UCSD-AML1 (cell line): ENCODE data around the gene ANAPC7.
"Not testable (repeated sequence)": the region's sequence is repeated elsewhere in the genome, so short reads cannot be mapped to it uniquely, and the experiment has no call there.

Experiments used
- DNase-seq: peaks from one replicate; lab custom pipeline; 2025; ENCODE audit not compliant: unreplicated experiment; lab: John Stamatoyannopoulos, UW

Gene ANAPC7

GRCh38 chr12:110403146-110403975 is at the start of gene ANAPC7:
ANAPC7 (minus strand) TSS chr12:110403708; CDS start chr12:110403627, 81 bp downstream.
- DNase-seq, result peak; percentile 87

DNA sequence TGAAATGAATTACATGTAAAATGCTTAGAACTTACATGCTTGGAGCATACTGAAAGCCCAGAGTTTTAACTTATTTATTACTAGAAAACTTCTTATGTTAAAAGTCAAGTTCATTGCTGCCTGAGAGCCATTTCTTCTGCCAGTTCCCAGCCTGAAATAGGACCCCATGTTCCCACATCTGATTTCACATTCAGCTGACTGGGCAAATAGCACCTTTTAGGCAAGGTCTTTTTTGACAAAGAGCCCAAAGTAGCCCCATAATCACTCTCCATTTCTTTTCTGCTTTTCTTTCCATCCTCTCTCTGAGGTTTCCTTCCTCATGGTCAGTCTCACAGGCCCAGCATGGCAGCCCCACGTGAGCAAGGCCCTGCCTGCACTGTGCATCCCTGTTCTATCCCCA is 47.8 kb upstream of the ANAPC7 start:
- no peak for DNase-seq

DNA sequence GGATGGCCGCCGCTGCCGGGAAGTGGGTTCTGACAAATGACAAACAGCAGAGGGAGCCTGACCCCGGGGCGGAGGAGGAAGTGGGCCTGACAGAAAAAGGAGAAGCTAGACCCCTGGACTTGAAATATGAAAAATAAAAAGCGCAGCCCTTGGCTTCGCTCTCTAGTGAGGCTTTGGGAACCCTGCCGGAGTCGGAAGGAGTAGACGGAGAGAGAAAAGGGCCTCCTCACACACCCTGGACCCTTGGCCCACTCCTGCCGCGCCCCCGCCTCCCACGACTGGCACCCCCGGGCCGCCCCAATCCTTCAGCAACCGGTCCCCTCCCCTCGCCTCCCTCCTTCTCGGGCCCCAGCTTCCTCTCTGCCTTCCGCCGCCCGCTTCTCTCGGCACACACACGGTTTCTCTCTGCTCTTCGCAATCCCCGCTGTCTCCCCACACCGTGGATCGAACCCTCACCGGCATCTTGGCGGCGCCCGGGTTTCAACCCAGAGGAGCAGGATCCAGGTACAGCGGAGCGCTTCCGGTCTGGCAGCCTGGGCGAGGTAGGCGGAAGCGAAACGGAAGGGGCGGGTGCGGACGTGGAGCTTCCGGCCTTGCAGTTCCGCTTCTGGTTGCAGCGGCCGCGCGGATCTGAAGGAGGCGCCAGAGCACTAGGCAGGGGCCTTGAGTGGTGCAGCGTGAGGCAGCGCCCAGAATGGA is 46.4 kb upstream of the ANAPC7 start, which contains the start of gene ARPC3:
Gene ARPC3 (minus strand): TSS at position 539 of the 699 bp plus-strand sequence. CDS start 77 bp downstream, at position 462.
- peak; percentile 97 for DNase-seq

DNA sequence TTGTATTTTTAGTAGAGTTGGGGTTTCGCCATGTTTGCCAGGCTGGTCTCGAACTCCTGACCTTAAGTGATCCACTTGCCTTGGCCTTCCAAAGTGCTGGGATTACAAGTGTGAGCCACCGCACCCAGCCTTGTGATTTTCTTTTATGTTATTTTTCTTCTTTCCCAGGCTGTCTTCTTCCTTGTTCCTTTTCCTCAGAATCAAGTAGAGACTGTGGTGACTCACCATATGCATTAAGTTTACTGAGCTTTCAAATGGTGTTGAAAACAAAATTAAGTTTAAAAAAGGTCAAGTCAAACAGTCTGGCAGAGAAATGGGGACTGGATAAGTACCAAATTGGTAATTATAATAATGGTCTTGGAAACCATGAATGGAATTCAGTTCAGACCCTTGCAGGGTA is 40.9 kb upstream of the ANAPC7 start:
- no peak for DNase-seq

GRCh38 chr12:110436231-110436630 is 32.7 kb upstream of the ANAPC7 start:
- DNase-seq, result no peak

GRCh38 chr12:110431957-110432587 is 28.6 kb upstream of the ANAPC7 start:
- DNase-seq, result no peak

DNA sequence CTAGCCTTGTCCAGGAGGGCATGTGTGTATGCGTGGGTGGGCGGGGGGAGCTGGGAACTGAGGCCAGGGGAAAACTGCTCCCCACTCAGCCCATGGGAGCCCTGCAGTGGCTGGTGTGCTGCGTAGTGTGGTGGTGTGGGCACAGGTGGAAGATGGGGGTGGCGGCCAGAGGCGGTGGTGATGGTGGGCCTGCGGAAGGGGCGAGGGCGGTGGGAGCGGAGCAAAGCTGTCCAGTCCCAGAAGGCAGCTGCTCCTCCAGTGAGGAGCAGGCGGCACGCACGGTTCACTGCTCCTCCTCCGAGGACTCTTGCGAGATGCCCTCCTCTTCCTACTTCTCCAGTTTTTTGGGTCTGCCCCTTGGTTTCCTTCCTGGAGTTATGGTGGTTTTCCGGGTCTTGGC is 26.2 kb upstream of the ANAPC7 start:
- DNase-seq, result not testable (repeated sequence)

GRCh38 chr12:110426406-110426805 is 22.9 kb upstream of the ANAPC7 start:
- DNase-seq, result no peak

DNA sequence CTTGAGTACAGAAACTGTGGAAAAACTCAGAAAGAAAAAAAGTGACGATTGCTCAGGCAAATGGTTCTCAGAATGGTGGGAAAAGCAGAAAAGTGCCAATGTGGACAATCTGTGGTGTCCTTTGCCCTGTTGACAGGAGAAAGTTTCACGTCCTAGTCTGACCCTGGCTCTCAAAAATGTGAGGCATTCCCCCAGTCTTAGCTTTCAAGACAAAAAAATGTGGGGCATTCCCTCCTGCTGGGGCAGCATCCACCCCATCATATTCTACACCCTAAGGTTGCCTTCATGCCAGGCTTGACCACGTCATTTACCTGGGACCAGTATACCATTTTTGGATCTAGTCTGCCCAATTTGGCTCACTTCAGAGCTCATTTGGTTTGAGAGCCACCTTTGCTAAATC is 20.7 kb upstream of the ANAPC7 start:
- DNase-seq, result no peak

DNA sequence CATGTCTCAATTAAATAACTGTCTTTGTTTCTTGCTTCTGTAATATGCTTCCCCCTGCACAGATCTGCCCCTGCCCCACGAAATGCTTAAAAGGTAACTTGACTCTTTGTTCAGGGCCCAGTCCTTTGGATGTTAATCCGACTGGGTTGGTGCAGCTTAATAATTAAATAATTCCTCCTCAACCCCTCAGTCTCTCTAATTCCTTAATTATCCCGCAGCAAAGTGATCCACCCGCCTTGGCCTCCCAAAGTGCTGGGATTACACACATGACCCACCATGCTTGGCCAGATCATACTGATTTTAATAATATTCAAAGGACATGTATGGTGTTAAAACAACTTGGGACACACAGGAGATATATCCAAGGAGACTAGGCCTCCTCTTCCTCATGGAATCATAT is 18.2 kb upstream of the ANAPC7 start:
- no peak for DNase-seq

- DNase-seq, result no peak
Measured at GRCh38 chr12:110421159-110421661, 17.7 kb upstream of the ANAPC7 start.

DNA sequence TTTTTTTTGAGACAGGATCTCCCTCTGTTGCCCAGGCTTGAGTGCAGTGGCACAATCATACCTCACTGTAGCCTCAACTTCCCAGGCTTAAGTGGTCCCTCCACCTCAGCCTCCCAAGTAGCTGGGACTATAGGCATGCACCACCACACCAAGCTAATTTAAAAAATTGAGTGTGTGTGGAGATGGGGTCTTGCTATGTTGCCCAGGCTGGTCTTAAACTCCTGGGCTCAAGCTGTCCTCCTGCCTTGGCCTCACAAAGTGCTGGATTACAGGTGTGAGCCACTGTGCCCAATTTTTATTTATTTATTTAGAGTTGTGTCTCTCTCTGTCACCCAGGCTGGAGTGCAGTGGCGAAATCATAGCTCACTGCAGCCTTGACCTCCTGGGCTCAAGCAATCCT is 17.1 kb upstream of the ANAPC7 start:
- DNase-seq, result not testable (repeated sequence)

DNA sequence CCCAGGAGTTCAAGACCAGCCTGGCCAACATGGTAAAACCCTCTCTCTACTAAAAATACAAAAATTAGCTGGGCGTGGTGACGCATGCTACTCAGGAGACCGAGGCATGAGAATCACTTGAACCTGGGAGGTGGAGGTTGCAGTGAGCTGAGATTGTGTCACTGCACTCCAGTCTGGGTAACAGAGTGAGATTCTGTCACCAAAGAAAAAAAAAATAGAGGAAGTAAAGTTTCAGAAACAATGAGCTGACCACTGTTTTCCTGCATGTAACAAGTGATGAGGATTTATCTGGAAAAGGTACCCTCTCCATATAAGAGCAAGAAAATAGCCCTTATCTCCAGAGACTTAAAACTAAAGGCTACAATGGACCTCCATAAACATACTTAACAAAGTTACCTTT is 13.6 kb upstream of the ANAPC7 start:
- DNase-seq, result not testable (repeated sequence)

DNA sequence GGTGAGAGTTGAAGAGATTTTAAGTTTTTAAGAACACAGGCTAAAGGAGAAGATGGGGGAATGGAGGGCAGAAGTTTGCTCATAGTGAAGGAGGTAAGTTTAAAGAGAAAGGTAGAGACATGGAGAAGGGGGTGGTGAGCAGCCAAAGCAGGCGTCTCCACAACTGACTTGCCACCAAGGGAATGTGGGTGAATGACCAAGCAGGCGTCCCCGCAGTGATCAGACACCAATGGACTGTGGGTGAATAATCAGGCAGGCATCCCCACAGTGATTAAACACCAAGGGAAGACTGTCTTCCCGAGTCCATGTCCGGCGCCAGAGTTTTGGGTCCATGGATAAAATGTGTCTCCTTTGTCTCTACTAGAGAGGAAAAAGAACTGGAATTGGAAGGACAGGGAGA is 6.6 kb upstream of the ANAPC7 start:
- not testable (repeated sequence) for DNase-seq

- DNase-seq, result not testable (repeated sequence)
Measured at GRCh38 chr12:110405126-110405662, 1.7 kb upstream of the ANAPC7 start.

DNA sequence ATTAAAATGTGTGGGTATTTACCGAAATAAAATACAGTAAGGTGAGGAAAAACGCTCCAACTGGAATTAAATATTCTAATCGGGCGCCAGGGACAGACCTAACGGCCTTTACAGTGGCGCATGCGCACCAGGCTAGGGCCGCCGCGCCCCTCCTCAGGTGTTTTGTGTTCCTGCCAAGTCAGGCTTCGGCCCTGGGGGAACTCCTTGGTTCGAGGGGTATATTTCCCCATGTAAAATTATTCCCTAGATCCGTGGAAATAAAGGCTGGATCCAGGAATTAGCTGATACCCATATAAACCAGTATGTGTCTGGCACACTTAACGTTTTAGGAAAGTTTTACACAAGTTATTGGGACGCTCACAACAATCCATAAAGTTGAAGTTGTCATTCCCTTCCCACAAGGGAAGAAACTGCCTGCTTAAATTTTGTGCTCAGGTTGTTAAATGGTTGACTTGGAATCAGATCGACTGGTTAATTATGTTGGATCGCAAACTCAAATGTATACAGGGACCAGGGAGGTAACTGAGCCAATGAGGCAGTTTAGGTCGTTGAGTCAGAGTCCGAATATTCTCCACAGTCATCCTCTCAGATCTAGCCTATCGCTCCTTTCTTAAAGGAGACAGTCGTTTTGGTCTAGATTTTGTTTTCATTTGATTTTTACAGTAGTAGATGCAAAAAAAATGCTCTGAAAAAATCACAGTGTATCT is 621 bp upstream of the ANAPC7 start:
- DNase-seq, result peak; percentile 73

GRCh38 chr12:110382683-110383082 is 20.8 kb downstream of the ANAPC7 start:
- DNase-seq, result no peak

DNA sequence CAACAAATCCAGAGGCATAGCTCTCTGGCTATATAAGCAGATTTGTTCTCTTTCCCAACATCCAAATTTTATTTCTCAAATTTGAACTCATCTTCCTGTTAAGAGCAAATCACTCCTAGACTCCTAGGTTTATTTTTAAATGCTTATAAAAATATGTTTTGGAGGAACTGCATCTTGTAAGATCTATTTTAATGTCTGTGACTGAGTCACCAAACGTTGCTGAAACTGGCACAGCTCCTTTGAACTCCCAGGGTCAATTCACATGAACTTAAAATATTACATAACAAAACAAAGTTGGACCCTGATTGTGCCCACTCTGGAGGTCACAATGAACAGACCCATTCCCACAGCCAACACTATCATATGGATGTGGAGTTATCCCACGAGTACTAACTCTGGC is 23.9 kb downstream of the ANAPC7 start:
- DNase-seq, result no peak

- no peak for DNase-seq
Measured at GRCh38 chr12:110379197-110379596, 24.3 kb downstream of the ANAPC7 start.

GRCh38 chr12:110378131-110378790 is 25.2 kb downstream of the ANAPC7 start:
- DNase-seq, result not testable (repeated sequence)
